ENCODE results near the gene PRG2.

The PRG2 gene

DNA sequence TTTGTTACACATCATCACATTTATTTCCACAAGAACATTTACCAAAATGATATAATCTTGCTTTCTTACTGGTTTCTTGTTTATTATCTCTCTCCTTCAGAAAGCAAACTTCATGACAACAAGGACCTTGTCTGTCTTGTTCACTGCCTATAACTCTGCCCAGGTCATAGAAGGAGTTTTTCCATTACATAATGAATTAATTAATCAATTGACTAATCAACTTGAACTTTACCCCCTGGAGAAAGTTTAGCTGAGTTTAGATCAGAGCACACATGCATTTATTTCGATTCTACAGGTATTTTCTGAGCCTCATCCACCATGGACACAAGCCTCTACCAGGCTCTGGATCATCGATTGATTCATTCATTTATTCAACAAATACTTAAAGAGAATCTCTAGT, 6.3 kb upstream of the PRG2 start:
- no peak for DNase-seq (ENCODE audit: low read depth in 3 of 3)

GRCh38 chr11:57395905-57396623, 5.6 kb upstream of the PRG2 start:
- DNase-seq (ENCODE audit: low read depth in 3 of 3): no peak

GRCh38 chr11:57394203-57394965, 3.9 kb upstream of the PRG2 start:
- DNase-seq (ENCODE audit: low read depth in 3 of 3): no peak

DNA sequence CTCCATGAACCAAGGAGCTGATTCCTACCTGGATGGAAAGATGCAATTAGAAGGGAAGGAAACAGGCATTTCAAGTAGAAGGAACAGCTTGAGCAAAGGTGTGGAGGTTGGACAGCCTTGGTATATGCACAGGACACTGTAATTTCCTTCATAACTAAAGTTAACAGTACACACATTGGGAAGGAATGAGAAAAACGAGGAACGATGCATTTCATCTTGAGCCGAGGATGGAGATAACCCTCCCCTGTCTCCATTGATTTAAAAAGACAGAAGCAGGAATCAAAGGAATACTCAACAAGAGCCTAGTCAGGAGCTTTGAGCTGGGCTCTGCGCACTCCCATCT, 2.3 kb upstream of the PRG2 start:
- no peak for DNase-seq (ENCODE audit: low read depth in 3 of 3)

- no peak for DNase-seq (ENCODE audit: low read depth in 3 of 3)
Measured at GRCh38 chr11:57392066-57392762, 1.8 kb upstream of the PRG2 start.

GRCh38 chr11:57391539-57391938, 1.1 kb upstream of the PRG2 start:
- no peak for DNase-seq (ENCODE audit: low read depth in 3 of 3)

- no peak for DNase-seq (ENCODE audit: low read depth in 3 of 3)
Measured at GRCh38 chr11:57391111-57391510, 661 bp upstream of the PRG2 start.

DNA sequence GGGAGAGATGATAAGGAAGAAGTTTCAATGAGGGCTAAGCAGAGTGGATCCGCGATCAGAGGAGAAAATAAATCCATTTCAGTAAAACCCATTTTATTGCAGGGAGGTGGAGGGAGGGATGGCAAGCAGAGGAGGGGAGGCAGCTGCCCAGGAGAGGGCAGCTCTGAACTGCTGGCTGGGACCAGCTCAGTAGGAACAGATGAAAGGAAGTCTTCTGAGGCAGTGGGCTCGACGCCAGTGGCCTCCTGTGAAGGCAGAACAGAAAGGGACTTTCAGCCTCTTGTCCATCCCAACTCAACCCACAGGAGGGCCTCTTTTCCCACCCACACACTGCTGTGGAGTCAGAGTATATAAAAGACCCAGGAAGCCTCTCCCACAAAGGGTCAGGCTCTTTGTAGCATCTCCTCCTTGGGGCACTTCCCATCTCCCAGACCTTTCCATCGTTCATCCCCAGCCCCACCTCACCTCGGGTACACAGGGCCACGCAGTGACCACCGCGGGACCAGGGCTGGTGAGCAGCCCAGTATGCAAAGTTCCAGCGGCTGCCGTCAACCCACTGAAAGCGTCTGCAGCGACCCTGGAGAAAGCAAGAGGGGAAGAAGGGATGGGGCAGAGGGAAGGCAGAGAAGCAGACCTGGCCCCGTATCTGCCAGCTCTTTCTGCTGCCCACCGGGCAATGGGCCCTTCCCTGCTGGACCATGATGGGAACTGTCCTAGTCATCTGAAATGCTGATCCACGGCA, 3.0 kb downstream of the PRG2 start:
- DNase-seq (ENCODE audit: low read depth in 3 of 3): no peak

DNA sequence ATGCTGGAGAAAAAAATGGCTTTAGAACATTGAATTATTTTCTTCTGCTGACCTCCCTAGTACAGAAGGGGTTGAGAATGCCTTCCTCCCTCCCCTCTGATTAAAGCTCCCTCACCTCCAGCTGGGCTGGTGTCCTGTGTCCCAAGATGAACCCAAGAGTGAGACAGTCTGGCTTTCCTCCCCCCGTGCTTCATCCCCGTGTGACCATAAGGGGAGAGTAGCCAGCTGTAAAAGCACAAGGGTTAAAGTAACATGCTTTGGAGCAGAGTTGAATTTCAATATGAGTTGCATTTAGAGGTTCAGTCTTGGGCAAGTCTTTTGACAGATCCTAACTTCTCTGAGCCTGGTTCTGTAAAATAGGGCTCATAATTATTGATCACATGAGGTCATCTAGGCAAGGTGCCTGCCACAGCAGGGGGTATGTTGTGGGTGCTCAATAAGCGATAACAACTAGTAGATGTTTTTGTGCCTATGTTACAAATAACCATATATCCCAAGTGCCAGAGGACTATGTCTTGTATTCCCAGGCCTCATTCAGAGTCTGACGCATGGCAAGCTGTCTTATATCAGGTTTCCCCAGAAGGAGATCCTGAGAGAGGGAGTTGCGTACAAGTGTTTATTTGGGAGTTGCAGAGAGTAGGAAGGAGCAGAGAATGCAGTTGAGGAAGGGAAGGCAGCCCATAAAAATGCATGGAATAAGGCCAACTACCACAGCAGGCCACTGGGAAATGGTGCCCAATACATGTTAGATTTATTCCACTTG, 4.1 kb downstream of the PRG2 start:
- no peak for DNase-seq (ENCODE audit: low read depth in 3 of 3)

DNA sequence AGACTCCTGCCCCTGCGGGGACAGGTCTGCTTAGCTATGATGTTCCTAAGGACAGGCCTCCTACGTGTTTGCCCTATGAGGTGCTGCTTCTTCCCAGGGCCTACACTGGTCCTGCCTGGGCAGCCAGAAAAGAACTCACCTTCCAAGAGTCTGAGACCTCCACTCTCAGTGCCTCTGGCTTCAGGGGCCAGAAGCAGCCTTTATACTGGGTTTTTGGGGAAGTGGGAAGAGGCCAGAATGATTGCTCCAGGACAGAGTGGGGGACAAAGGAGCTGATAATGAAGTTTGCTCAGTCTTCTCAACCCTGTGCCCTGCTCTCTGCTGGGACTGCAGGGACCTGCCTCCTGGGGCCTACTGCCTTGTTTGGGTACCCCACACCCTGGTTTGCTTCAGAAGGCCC, 9.5 kb downstream of the PRG2 start, which contains the start of gene PRG3:
Gene PRG3 (minus strand): TSS at position 176 of the 400 bp plus-strand sequence. CDS start 442 bp downstream, outside the sequence.
- DNase-seq (ENCODE audit: low read depth in 3 of 3): no peak

GRCh38 chr11:57379732-57380131, 10.7 kb downstream of the PRG2 start:
- no peak for DNase-seq (ENCODE audit: low read depth in 3 of 3)

DNA sequence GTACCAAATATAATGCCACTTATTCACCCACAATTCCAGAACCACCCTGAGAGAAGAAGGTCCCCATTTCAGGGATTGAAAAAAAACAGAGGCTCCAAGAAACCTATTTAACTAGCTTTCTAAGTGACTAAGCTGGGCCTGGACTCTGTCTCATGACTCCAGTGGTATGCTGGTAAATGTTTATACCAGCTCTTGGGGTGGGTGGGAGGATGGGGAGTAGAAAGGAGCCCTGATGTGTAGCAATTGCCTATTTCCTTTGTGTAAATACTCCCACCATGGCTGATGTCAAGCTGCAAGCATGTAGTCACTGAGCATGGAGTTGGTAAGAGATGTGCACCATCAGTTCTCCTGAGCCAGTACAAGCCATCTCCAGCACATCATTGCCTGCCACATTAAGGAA, 12.3 kb downstream of the PRG2 start:
- DNase-seq (ENCODE audit: low read depth in 3 of 3): no peak

DNA sequence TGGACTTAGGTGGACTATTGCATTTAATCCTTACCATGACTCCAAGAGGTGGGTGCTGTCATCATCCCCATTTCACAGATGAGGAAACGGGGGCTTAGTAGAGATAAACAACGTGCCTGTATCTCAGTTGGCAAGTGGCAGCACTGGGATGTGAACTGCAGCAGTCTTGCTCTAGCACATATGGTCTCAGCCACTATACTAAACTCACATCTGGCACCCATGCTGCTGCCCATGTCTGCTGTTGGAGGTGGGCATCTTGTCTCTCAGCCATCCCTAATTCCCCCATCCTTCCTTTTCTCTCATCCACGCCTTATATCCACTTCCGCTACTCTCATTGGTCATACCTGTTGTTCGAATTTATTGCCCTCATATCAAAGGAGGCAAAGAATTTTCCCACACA, 13.3 kb downstream of the PRG2 start:
- DNase-seq (ENCODE audit: low read depth in 3 of 3): no peak

GRCh38 chr11:57376095-57377090, 14.1 kb downstream of the PRG2 start:
- DNase-seq (ENCODE audit: low read depth in 3 of 3): no peak

DNA sequence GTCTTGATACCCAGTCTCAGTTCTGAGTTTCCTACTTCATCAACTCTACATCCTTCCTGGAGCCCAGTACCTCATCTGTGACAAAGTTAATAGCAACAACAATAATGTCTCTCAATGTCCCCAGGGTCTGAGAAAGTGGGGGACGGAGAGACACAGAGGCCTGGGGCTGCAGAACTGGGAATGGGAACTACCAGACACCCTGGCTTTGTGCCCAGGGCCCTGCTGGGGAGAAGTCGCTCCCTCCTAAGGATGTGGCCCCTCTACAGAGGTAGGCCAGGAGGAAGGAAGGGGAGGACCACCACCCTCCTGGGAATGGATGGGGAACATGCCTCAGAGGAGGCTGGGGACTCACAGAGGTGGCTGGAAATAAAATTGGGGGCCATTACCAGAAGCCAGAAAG, 15.0 kb downstream of the PRG2 start:
- no peak for DNase-seq (ENCODE audit: low read depth in 3 of 3)

DNA sequence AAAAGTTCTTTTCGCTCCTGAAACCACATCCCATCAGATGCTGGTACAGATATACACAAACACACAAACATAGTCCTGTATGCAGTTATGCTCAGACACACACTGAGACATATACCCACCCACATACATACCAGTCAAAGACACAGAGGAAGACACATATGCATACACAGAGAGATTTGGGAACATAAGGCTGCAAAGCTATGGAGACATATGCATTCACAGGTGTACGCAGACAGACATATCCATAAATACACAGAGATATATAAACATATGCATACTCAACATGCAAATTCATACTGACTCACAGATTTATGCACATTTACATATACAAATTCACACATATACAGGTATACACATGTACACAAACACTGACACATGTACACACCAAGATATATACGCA, 15.5 kb downstream of the PRG2 start:
- no peak for DNase-seq (ENCODE audit: low read depth in 3 of 3)

DNA sequence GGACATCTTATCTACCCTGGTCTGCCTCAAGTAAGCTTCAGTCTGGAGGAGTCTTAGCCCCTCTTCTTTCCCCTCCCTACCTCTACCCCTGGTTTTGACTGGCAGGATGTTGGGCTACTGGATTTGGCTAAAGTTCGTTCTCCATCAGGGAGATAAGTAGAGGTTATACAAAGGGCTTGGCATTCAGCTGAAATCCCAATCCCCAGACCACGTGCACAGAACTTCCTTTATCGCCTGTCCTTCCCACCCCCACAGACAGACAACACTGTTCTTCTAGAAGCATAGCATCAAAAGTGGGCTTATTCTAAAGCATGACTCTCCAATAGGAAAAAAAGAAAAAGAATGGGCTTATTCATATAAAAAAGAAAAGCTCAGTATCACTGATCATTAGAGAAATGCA, 17.3 kb downstream of the PRG2 start:
- DNase-seq (ENCODE audit: low read depth in 3 of 3): no peak

DNA sequence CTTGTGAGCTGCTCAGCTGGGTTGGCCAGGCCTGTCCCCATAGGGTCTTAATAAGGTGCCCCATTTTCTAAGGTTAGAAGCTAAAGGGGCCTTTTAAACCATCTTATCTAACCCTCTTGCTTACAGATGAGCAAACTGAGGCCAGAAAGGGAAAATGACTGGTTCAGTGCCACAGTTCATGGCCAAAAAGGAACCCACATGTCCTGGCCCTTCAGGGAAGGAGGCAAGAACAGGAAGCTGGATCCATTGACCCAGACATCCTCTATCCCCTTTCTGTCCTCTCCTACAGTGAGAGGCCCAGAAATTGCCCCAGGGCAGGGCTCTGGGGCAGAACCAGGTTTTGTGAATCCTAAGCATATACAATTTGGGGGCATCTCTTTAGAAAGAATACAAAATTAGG, 19.5 kb downstream of the PRG2 start:
- DNase-seq (ENCODE audit: low read depth in 3 of 3): no peak

DNA sequence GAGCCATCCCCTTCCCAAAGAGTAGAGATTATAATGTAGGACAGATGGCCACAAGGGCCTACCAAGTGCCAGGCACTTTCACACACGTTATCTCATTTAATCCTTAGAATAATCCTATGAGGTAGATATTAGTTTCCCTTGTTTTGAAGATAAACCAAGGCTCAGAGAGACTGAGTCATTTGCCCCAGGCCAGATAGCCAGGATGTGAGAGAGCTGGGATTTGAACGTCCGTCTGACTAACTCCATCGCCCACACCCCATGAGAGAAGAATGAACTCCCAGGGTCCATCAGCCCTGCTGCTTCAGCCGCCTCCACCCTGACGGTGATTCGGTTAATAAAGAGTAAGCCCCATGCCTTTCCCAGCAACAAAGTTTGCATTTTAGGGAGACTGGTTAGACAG, 20.2 kb downstream of the PRG2 start:
- DNase-seq (ENCODE audit: low read depth in 3 of 3): no peak

DNA sequence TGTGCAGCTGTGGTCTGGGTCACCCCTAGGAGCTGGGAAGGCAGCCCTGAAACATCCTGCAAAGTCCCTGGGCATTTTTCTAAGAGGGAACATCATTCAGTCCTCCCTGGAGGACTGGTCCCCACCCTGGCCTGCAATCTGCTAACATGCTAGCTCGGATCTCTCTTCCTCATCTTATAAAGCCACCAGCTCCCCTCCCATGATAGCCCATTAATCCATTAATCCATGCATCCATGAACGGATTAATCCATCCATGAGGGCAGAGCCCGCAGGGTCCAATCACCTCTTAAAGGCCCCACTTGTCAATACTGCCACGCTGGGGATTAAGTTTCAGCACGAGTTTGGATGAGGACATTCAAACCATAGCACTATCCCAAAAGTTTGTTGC, 21.6 kb downstream of the PRG2 start:
- DNase-seq (ENCODE audit: low read depth in 3 of 3): no peak
